GM18505 (cell line): Measurements from ENCODE around the gene CBX4.

ENCODE experiments used
- ATAC-seq: cut with Tn5 transposase; IDR thresholded peaks from one replicate; pipeline ENCODE4 v1.9.1; 2021; ENCODE audit not compliant: unreplicated experiment
- POLR2A ChIP-seq: IDR thresholded peaks from 4 replicates; pipeline ENCODE4 v1.6.1; 2011; ENCODE audit warnings: borderline replicate concordance; ENCODE audit not compliant: insufficient read depth, insufficient read length; ENCODE audit errors: extremely low read depth

The CBX4 gene

DNA sequence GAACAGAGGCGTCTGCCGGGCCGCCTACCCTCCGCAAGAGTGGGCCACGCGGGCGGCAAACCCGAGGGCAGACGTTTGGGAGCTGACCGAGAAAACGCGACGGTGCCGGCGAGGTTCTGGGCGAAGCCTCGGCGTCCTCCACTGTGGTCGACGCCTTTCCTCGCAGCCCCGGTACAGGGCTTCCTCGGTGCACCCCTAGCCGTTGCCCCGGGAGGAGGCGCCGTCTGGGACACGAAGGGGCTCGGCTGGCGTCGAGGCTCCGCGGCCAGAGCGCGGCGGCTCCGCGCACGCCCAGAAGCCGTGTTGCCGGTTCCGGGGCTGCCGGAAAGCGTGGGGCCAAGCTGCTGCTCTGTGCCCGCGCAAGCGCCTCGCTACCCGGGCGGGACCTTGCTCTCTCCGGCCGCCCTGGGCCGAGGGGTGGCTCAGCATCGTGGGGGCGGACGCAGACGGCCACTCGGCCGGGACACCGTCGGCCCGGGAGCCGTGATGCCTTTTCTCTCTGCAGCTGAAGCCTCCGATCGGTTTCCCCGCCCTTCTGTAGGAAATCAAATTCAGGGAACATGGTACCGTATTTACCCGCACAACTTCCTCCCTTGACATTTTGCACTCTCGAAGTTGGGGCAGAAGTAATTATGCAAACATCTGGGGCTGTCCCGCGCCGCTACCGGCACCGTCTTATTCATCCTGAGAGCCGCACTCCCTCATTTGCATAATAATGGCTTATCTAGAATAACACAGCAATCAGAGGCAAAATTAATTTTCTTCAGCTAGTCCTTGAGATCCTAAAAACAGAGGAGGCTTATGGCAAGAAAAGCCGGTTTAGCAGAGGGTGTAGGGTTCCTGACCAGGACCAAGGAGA, 35.0 kb downstream of the CBX4 start:
- ATAC-seq = peak; percentile 45
- TF ChIP-seq POLR2A = no peak

DNA sequence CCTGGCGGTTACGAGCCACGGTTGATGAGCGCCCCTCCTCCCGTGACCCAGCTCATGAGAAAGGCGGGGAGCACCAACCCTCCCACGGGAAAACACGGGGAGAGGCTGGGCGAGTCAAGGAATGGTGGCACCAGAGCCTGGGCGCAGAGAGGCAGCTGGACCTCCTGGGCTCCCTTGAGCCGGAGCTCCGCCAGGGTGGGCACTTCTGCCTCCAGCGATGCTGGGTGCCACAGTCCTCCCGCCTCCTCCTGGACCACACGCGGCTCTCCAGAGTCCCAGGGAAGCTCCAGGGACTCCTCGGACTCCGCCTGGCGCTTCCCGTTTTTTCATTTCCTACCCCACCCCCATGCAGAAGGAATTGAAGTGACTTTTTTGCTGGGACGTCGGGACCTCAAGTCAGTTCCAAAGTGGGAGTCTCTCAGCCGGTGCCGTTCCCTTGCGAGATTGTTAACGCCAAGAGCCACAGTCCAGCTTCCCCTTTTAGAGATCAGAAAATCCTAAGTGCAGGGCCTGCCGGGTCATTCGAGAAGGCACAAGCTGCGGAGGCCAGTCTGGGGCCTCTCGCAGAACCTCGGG, 35.7 kb downstream of the CBX4 start:
- no peak for TF ChIP-seq POLR2A
- ATAC-seq = no peak

DNA sequence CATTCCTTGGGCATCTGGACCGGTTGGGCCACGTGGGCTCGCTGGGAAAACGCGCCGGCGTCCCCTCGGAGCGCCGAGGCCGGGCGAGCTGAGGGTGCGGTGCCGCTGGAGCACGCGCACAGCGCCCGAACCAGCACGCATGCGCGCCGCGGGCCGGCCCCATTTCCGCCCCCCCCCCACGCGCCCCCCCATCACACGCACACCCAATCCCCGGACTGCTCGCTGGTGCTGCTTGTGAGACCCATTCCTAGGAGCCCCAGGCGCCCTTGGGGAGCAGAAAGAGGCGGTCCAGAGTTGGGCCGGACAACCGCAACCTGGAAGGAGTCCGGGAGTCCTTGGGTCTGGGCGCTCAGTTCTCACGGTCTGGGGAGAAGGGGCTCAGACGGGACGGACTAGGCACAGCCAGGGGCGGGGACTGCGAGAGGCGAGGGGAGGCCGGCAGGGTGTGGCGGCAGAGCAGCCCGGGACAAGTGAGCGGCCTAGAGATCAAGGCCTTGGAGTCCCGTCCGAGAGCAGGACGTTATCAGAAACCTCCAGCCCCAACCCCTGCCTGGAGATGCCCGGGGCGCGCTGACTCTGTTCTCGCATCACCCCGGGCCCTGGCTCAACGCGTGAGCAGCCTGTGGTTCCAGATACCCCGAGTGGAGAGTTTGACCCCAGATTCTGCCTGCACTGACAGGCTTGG, 36.4 kb downstream of the CBX4 start:
- TF ChIP-seq POLR2A = no peak
- ATAC-seq = no peak

DNA sequence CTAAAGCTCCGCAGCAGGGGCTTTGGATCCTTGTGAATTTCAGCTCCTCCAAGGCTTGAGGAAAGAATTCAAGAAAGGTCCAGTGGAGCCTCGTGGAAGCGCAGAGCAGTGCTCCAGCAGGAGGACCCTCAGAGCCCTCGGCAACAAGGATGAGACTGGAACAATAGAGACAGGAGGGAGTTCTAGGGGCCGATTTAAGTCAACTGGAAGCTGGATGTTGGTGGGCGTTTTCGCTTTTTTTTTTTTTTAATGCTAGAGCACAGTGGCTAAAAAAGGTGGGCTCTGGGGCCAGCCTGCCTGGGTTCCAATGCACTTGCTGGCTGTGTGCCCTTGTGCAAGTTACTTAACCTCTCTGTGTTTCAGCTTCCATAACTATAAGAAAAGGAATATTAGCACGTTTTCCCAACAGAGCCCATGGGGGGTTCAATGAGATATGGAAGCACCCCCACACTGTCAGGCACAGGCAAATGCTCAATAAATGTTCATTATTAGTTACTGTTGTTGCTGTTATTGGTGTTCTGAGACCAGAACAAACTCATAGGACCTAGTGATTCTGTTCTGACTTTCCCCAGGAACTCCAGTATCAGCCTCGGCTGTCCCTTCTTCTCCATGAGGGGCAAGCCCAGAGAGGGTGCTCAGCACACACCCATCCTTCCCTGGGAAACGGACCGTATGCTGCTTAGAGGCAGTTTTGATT, 37.1 kb downstream of the CBX4 start:
- no peak for TF ChIP-seq POLR2A
- no peak for ATAC-seq

DNA sequence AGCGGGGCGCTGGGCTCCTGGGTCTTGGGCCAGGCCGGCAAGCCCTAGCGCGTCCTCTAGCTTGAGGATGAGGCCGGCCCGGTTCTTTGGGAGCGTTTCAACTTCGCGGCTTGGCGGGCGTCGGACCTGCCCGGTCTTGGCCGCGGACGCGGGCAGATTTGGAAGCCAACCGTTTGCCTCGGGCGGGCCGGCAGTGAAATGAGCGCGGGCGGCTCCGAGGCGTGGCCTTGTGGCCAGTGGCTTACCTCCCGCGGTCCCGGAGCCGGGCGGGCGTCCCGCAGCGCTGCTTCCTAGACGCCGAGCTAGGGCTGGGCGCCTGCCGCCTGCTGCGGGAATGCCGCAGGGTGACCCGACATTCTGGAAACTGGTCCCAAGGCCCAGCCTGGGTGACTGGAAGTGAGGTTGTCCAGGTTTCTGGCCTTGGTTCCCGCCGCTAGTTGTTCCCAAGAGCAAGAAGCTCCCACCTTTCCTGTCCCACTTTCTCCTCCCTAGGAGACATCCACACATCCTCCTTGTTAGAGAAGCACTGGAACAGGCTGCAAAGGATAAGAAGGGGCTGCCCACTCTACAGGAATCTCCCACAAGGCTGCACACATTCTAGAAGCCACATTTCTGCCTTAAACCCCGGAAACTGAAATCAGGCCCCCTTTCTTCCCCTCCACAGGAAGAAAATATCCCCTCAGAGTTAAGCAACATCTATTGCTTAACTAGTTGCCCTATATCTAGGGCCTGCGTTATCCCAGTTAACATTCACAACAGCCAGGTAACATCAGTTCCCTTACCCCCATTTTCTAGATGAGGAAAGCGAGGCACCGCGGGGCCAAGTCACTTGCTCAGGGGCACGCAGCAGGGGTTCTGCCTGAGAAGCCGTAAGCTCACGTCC, 37.8 kb downstream of the CBX4 start:
- TF ChIP-seq POLR2A = no peak
- no peak for ATAC-seq

DNA sequence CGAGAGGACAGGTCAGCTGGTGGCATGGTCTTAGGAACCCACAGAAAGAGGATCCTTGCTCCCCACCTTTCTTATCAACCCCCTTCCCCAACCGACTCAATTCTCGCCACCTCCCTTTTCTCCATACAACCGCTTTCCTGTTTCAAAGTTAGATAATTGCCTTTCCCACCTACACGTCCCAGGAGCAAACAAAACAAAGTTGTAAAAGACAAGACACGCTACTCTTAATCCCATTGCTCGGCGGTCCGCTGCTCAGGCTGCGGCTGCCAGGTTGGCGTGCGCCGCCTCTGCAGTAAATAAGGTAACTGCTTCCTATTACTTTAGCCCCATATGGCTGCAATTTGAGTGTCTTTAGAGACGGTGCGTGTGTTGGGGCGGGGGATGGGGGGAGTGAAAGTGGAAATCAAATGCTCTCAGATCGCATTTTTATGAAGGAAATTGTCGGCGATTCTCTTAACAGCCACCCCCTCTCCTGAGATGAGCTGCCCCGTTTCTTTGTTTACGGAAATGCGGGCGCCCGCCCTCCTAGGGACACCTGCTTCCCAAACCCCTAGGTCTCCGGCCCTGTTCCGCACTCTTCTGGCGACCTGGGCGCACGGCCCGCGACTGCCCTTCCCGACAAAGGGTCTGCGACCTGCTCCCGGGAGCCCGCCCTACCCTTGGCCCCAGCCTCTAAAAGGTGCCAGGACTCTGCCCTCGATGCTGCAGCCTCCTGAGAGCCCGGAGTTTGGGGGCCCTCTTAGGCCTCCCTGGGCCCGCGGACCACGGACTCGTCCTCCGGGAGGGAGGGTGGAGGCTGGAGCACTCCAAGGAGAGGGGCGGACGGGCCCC, 38.7 kb downstream of the CBX4 start:
- ATAC-seq = no peak
- no peak for TF ChIP-seq POLR2A

DNA sequence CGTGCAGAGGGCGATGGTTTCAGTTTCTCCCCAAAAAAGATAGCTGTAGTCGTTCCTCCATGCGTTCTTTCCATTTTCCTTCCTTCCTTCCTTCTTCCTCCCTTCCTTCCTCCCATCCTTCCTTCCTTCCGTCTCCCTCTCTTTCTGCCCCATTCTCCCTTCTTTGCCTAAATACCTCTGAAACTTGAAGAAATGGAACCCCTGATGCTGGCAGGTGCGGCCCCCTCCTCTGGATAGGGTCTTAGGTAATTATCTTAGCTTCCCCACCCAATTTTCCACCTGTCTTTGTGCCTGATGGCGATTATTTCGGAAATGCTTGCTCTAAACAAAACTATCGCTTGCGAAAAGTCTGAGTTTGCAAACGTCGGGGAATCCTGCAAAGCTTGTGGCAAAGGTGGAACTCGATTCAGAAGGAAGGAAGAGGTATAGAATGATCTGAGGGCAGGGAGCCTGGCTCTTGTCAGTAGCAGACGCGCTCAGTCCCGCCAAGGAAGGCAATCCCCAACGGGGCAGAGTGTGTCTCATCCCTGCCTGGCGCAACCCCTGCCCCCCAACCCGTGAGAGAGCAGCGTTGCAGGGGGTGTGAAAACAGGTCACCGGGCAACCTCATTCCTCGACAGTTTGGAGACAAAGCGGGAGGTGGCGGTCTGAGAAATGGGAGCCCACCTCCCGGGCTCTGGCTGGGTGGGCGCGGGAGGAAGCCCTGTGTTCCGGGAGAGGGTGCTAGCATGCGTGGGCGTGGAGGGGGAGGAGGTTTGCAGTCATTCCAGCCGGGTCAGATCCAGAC, 39.5 kb downstream of the CBX4 start:
- ATAC-seq = no peak
- TF ChIP-seq POLR2A = no peak

DNA sequence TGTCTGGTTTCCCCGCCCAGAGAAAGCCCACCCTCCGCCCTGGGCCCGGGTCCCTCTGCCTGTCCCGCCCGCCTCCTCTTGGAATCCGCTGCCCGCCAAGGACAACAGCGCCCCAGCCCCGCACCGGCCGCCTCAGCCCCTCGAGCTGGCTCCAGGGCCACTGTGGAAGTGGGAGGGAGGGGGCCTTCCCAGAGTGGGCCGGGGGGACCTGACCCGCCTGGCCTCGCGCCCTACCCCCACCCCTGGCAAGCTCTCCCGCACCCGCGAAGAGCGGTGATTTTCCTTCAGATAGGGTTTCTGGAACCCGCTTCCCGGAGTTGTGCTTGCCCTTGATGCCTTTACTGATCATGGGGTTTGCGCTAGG, 40.1 kb downstream of the CBX4 start:
- no peak for ATAC-seq
- TF ChIP-seq POLR2A = no peak

DNA sequence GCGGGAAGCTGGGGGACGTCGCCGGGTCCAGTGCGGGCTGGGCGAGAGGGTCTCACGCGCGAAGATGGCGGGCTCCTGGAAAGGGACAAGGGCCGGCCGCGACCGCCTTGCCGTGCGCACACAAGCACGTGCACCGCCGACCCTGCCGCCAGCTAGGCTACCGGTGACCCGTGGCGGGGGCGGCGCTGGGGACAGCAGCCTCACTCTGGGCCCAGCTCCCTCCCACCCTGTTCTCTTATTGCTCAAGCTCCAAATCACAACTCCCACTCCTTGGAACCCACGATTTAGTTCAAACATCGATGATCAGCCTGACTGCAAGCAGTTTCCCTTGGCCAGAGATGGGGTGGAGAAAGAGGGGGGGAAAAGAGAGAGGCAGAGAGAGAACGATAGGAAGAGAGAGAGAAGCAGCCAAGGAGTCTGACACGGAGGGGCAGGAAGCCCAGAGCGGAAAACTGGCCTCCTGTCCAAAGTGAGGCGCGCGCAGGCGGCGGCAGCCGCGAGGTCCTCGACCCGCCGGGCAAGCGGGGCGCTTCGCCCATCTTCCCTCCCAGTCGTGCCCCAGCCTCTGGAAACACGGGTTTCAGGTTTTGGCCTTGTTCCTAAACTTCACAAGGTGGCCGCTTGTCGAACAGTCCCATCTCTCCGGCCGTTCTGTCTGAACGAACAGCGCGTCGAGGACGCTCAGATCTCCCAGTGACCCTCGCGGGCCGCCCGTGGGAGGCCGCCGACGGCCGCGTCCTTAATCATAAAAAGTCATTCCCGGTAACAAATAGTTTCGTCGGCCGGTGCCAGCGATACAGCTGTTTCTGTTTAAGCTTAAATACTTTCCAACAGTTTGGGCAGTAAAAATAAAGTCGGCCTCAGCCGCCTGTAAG, 40.7 kb downstream of the CBX4 start:
- no peak for ATAC-seq
- no peak for TF ChIP-seq POLR2A
